Karpas-422 (cell line): ENCODE results near the gene ST14. TPM values are rescaled to one million over a fixed set of nuclear protein-coding genes. Genes with fewer than 3 reads are reported as not detected.
A peak's percentile ranks its signal among the peaks of the same experiment; 100 is the strongest.

Source experiments
- DNase-seq: peaks from one replicate; pipeline ENCODE4 v3.0.0-alpha.2; 2015
- H2AFZ ChIP-seq: fragments of 200-600 bp; sonication (generic); 2 replicates; pipeline ENCODE4 v1.6.1; 2014; ENCODE audit warnings: antibody characterized with exemption, low read length, mixed read lengths
- H3K27ac ChIP-seq: fragments of 200-600 bp; sonication (generic); 2 replicates; pipeline ENCODE4 v1.5.1; 2014; ENCODE audit warnings: mild to moderate bottlenecking, low read length, moderate library complexity
- H3K27me3 ChIP-seq: fragments of 200-600 bp; sonication (generic); 2 replicates; pipeline ENCODE4 v1.6.1; 2014; ENCODE audit warnings: low read length, mixed read lengths
- H3K36me3 ChIP-seq: fragments of 200-600 bp; sonication (generic); 2 replicates; pipeline ENCODE4 v1.6.1; 2014; ENCODE audit warnings: low read length, mixed read lengths; ENCODE audit not compliant: insufficient read depth
- H3K4me1 ChIP-seq: fragments of 200-600 bp; sonication (generic); 2 replicates; pipeline ENCODE4 v1.6.1; 2014; ENCODE audit warnings: mild to moderate bottlenecking, low read length, mixed read lengths
- H3K4me2 ChIP-seq: fragments of 200-600 bp; sonication (generic); 2 replicates; pipeline ENCODE4 v1.6.1; 2014; ENCODE audit warnings: low read length, low read depth, mild to moderate bottlenecking; ENCODE audit not compliant: poor library complexity, severe bottlenecking
- H3K4me3 ChIP-seq: fragments of 200-600 bp; sonication (generic); 2 replicates; pipeline ENCODE4 v1.5.1; 2014; ENCODE audit warnings: mild to moderate bottlenecking, antibody characterized with exemption, low read length, mixed read lengths
- H3K79me2 ChIP-seq: fragments of 200-600 bp; sonication (generic); 2 replicates; pipeline ENCODE4 v1.6.1; 2014; ENCODE audit warnings: mild to moderate bottlenecking, low read length, mixed read lengths
- H3K9ac ChIP-seq: fragments of 200-600 bp; sonication (generic); 2 replicates; pipeline ENCODE4 v1.6.0; 2014; ENCODE audit warnings: low read length
- H3K9me2 ChIP-seq: fragments of 200-600 bp; sonication (generic), shearing (Covaris generic); replicated peaks from 2 replicates; pipeline ENCODE4 v1.6.0; 2014; ENCODE audit warnings: mild to moderate bottlenecking, low read length, moderate library complexity; ENCODE audit not compliant: insufficient read depth
- H3K9me3 ChIP-seq: fragments of 300-700, 200-600 bp; sonication (generic); 2 replicates; pipeline ENCODE4 v1.6.1; 2014; ENCODE audit warnings: low read length, mixed read lengths
- H4K20me1 ChIP-seq: fragments of 200-600 bp; sonication (generic); 2 replicates; pipeline ENCODE4 v1.6.1; 2014; ENCODE audit warnings: mild to moderate bottlenecking, antibody characterized with exemption, low read length, low read depth; ENCODE audit not compliant: insufficient read depth
- total RNA-seq: library from RNA; depleted of rRNA; stranded (reverse); fragments of >200 nt; shearing (Covaris generic); gene quantifications from 2 replicates; pipeline ENCODE4 v1.2.3, GENCODE V29; 2014; ENCODE audit warnings: low replicate concordance

The ST14 gene
- total RNA-seq, 1 experiment from 2014 or later = 0.30 TPM

DNA sequence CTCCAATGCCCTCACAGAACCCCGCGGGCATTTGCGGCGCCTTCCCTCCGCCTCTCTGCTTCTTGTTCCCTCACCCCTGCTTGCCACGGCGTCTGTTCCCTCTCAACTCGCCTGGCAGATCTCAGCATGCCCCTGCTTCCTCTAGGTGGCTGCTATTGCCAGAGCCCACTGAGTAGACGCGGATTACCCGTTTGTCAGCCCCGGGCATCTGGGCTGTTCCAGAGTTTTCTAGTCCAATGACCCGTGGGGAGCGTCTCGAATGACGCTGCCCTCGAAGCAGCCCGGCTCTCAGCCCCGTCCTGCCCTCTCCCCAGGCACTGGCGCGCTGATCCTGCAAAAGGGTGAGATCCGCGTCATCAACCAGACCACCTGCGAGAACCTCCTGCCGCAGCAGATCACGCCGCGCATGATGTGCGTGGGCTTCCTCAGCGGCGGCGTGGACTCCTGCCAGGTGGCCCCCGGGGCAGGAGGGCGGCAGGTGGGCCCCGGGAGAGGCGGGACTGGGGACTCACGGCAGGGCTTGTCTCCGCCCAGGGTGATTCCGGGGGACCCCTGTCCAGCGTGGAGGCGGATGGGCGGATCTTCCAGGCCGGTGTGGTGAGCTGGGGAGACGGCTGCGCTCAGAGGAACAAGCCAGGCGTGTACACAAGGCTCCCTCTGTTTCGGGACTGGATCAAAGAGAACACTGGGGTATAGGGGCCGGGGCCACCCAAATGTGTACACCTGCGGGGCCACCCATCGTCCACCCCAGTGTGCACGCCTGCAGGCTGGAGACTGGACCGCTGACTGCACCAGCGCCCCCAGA lies 49.7 kb downstream of the ST14 start:
- no peaks in the 10 kb centered on the region for H3K4me1 ChIP-seq
- no peaks in the 10 kb centered on the region for H3K9me3 ChIP-seq
- no peak overlapping the region for H3K9ac ChIP-seq
- no peaks in the 10 kb centered on the region for H3K27me3 ChIP-seq
- H3K27ac ChIP-seq = no peak overlapping the region
- no peak for DNase-seq
- no peak overlapping the region for H2AFZ ChIP-seq
- no peaks in the 10 kb centered on the region for H3K36me3 ChIP-seq
- H3K9me2 ChIP-seq = no peaks in the 10 kb centered on the region
- no peaks in the 10 kb centered on the region for H3K79me2 ChIP-seq
- no peak overlapping the region for H3K4me2 ChIP-seq
- H4K20me1 ChIP-seq = no peaks in the 10 kb centered on the region
- H3K4me3 ChIP-seq = no peak overlapping the region

DNA sequence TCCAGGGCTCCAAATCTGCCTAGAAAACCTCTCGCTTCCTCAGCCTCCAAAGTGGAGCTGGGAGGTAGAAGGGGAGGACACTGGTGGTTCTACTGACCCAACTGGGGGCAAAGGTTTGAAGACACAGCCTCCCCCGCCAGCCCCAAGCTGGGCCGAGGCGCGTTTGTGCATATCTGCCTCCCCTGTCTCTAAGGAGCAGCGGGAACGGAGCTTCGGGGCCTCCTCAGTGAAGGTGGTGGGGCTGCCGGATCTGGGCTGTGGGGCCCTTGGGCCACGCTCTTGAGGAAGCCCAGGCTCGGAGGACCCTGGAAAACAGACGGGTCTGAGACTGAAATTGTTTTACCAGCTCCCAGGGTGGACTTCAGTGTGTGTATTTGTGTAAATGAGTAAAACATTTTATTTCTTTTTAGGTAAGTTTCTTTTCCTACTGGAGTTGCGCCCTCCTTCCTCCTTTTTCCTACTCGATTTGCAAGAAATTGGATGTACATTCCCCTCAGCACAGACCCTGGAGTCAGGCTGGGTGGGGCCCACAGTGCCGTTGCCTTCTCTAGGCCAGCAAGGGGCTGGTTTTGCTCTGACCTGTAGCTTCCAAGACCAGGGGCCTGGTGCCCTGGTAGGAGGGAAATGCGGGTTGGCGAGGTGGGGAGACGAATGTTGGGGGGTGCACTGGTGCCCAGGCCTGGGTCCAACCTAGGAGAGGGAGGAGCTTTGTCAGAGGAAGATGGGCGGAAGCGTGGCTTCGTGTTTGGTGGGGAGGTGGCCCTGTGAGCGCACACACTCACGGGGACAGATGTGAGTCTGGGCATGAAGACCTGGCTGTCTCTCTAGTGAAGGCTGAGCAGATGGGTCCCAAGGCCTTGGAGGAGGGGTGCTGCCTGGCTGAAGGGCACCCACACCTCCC lies 50.6 kb downstream of the ST14 start:
- H3K27ac ChIP-seq = no peak overlapping the region
- no peaks in the 10 kb centered on the region for H3K79me2 ChIP-seq
- no peaks in the 10 kb centered on the region for H3K4me1 ChIP-seq
- no peaks in the 10 kb centered on the region for H3K36me3 ChIP-seq
- H4K20me1 ChIP-seq = no peaks in the 10 kb centered on the region
- no peak for DNase-seq
- no peak overlapping the region for H3K9ac ChIP-seq
- no peak overlapping the region for H3K4me2 ChIP-seq
- no peak overlapping the region for H3K4me3 ChIP-seq
- no peak overlapping the region for H2AFZ ChIP-seq
- H3K27me3 ChIP-seq = no peaks in the 10 kb centered on the region
- no peaks in the 10 kb centered on the region for H3K9me3 ChIP-seq
- H3K9me2 ChIP-seq = no peaks in the 10 kb centered on the region

DNA sequence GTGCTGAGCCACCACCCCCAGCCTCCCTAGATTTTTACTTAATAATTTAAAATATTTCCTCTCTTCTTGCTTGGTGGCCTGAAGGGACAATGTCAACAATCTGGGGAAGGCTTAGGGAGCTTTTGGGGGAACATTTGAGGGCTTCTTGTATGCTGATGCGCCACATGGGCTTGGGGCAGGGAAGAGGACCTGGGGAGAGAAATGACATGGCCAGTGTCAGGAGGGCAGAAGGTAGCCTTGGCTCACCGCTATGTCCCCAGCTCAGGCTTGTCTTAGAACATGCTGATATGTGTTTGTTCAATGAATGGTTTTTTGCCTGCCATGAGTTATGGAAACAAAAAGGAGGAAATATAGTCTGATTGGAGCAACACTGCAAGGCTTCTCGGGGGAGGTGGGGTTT lies 51.6 kb downstream of the ST14 start:
- Histone ChIP-seq H3K27ac (no peak overlapping the region), H4K20me1 (no peaks in the 10 kb centered on the region), H3K79me2 (no peaks in the 10 kb centered on the region), H3K4me3 (no peak overlapping the region), H3K4me2 (no peak overlapping the region), H3K9ac (no peak overlapping the region), H3K9me3 (no peaks in the 10 kb centered on the region), H3K9me2 (no peaks in the 10 kb centered on the region), H3K27me3 (no peaks in the 10 kb centered on the region), H2AFZ (no peak overlapping the region), H3K4me1 (no peaks in the 10 kb centered on the region), H3K36me3 (no peaks in the 10 kb centered on the region)
- no peak for DNase-seq

DNA sequence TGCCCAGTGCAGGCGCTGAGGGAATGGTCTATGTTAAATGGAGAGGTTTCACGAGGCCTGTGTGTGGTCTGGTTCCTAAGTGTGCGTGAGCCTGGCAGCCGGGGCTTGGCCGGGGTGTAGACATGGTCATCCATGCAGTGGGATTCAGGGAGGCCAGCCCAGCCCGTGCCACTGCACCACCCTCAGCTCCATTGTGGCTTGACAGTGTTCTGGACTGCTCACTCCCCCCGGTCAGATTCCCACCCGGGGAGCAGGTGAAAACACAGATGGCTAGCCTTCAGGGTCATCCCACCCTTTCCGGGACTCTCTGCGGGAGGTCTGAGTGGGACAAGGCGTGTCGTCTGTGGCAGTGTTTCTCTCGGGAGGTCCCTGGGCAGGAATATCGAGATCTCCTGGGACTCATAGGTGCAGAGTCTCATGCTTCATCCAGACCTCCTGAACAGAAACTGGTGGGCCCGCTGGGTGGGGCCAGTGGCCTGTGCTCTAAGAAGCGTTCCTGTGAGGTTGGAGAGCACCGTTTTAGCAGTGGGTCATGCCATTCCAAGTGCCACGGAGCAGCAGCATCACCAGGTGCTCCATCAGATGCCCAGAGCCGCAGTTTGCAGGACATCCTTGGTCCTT lies 52.3 kb downstream of the ST14 start:
- H3K27me3 ChIP-seq = no peaks in the 10 kb centered on the region
- no peaks in the 10 kb centered on the region for H3K9me2 ChIP-seq
- no peaks in the 10 kb centered on the region for H3K9me3 ChIP-seq
- H3K36me3 ChIP-seq = no peaks in the 10 kb centered on the region
- H3K4me2 ChIP-seq = no peak overlapping the region
- H3K27ac ChIP-seq = no peak overlapping the region
- no peaks in the 10 kb centered on the region for H4K20me1 ChIP-seq
- DNase-seq = no peak
- H3K4me1 ChIP-seq = no peaks in the 10 kb centered on the region
- no peaks in the 10 kb centered on the region for H3K79me2 ChIP-seq
- H3K4me3 ChIP-seq = no peak overlapping the region
- H2AFZ ChIP-seq = no peak overlapping the region
- no peak overlapping the region for H3K9ac ChIP-seq

DNA sequence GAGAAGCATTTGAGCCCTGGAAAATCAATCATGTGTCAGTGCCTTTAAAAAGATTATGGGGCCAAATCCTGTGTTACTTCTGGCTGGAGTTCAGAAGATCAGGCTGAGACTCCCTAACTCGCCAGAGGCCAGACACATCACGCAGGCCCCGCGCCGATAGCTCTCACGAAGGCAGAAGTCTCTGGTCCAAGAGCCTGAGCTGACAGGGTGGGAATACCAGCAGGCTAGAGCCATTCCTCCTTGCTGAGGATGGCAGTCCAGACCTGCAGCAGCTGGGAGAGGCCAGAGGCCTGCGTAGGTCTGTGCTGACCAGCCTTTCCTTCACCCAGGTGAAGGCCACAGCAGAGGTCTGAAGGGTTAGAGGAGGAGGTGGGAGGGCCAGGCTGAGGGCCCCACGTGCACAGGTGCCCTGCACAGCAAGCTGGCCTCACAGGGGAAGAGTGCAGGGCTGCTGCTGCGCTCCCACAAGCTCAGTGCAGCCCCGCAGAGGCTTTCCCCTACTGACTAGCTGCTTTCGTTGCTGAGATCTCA lies 52.9 kb downstream of the ST14 start:
- Histone ChIP-seq H3K36me3 (no peaks in the 10 kb centered on the region), H3K4me3 (no peak overlapping the region), H3K4me1 (no peaks in the 10 kb centered on the region), H3K79me2 (no peaks in the 10 kb centered on the region), H3K9ac (no peak overlapping the region), H3K4me2 (no peak overlapping the region), H2AFZ (no peak overlapping the region), H4K20me1 (no peaks in the 10 kb centered on the region), H3K9me3 (no peaks in the 10 kb centered on the region), H3K9me2 (no peaks in the 10 kb centered on the region), H3K27ac (no peak overlapping the region), H3K27me3 (no peaks in the 10 kb centered on the region)
- no peak for DNase-seq

DNA sequence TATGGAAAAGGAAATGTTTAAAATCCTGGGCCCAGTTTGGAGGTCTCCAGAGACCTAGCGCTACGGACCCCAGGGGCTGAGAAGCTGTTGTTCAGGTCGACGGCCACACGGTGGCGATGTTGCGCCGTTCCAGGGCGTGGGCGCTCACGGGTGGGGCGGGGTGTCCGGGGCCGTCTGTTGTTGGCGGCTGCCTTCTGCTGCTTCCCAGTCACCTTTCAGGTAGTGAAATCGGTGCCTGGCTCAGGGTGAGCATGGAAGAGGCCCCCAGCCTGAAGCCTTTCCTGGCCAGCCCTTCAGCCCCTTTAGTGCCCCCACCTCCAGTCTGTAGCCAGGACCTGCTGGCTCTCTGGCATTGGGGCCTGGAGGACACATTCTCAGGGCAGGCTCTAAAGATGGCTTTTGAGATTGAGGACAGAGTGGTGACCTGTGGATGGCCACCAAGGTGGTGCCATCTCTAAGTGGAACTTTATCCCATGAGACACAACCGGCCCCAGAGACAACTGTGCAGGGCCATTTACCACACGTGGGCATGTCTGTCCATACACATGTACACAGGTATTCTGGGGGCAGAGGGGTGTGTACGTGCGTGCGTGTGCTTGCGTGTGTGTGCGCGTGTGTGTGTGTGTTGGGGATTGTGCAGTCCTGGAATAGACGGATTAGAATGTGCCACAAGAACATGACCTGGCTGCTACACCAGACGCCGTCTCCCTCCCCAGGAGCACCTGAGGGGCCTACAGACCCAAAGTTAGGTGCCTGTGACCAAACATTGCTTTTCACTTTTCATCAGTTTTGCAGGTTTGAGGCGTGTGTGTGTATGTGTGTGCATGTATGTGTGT lies 53.8 kb downstream of the ST14 start:
- Histone ChIP-seq H3K4me2 (no peak overlapping the region), H3K36me3 (no peaks in the 10 kb centered on the region), H3K4me1 (no peaks in the 10 kb centered on the region), H2AFZ (no peak overlapping the region), H3K4me3 (no peak overlapping the region), H3K27ac (no peak overlapping the region), H3K79me2 (no peaks in the 10 kb centered on the region), H3K9me2 (no peaks in the 10 kb centered on the region), H3K27me3 (no peaks in the 10 kb centered on the region), H4K20me1 (no peaks in the 10 kb centered on the region), H3K9me3 (no peaks in the 10 kb centered on the region), H3K9ac (no peak overlapping the region)
- DNase-seq = peak; percentile 78

DNA sequence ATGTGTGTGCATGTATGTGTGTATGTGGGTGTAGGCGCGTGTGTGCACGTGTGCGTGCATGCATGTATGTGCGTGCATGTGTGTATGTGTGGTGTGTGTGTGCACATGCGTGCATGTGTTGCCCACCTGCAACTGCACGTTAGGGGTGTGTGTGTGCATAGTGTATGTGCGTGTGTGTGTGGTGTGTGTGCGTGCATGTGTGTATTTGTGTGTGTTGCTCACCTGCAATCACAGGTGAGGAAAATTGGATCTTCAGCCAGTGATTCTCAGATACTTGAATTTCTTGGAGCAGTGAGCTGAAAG lies 54.3 kb downstream of the ST14 start:
- no peak overlapping the region for H3K4me2 ChIP-seq
- H3K9ac ChIP-seq = no peak overlapping the region
- DNase-seq = no peak
- no peaks in the 10 kb centered on the region for H3K9me3 ChIP-seq
- no peaks in the 10 kb centered on the region for H3K4me1 ChIP-seq
- no peaks in the 10 kb centered on the region for H3K36me3 ChIP-seq
- H2AFZ ChIP-seq = no peak overlapping the region
- H3K9me2 ChIP-seq = no peaks in the 10 kb centered on the region
- H3K79me2 ChIP-seq = no peaks in the 10 kb centered on the region
- H3K27ac ChIP-seq = no peak overlapping the region
- H4K20me1 ChIP-seq = no peaks in the 10 kb centered on the region
- no peaks in the 10 kb centered on the region for H3K27me3 ChIP-seq
- no peak overlapping the region for H3K4me3 ChIP-seq
